ENCODE data around the gene PRSS36. TPM values are rescaled to one million over a fixed set of nuclear protein-coding genes. Genes with fewer than 3 reads are reported as not detected.

The PRSS36 gene
- polyA plus RNA-seq, 1 experiment = 0.24 TPM

- Histone ChIP-seq H3K4me3 (ENCODE audit: low read depth, low read length) (no peak overlapping the region), H3K27me3 (ENCODE audit: control insufficient read depth, insufficient read depth, low read length) (no peaks in the 10 kb centered on the region), H3K27ac (ENCODE audit: low read depth, low read length) (no peak overlapping the region), H3K9me3 (ENCODE audit: control insufficient read depth, insufficient read depth, low read length) (no peaks in the 10 kb centered on the region)
- no peak for TF ChIP-seq CTCF (IDR thresholded peaks at IDR 0.05; ENCODE audit: low read depth, low read length)
- CTCF ChIA-PET = interaction anchor here (0.6 to 1.0 kb wide), 3 partner anchors 46 to 264 kb away, joined by 3 read pairs; no protein-coding TSS in a partner anchor
- POLR2A ChIA-PET = interaction anchor here (1.1 kb wide), 1 partner anchor 10 kb away, joined by 4 read pairs; no protein-coding TSS in a partner anchor
- no peak for DNase-seq (ENCODE audit: low read depth, low spot score)
Measured at GRCh38 chr16:31187808-31188189, 37.9 kb upstream of the PRSS36 start.

DNA sequence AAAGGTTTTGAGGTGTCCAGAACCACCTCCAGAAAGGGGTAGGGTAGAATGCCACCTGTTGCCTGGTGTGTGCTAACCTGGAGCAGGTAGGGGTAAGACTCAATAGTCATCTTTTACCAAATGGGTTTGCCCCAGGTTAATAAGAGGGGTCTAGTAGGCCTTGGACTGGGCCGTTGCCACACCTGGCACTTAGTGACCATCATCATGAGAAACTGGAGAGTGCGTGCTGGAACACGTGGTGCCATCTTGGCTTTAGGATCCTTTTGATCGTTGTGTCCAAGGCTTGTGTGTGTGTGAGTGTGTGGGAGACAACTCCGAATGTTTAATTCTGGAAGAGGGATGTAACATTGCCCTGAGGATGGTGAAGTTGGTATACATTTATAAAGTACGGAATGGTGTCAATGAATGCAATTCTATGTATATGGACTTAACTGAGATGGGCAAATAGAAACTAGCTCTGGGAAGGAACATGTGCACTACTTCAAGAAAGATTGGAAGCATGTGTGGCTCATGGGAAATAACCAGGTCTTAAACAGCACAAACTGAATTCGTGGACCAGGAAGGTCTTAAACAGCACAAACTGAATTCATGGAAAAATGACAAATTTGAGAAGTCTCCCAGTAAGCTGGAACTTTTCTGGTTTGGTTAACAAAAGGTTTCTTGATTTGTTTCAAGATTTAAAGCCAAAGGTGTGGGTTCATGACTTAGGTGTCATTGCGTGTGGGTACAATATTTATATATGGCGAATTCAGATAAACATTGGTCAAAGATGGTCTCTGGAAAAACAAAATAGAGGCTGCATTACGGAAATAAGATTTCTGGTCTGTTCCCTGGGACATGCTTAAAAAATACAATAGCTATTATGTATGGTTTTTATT, 37.3 kb upstream of the PRSS36 start:
- no peak overlapping the region for H3K27ac ChIP-seq (ENCODE audit: low read depth, low read length)
- ChIA-PET CTCF (interaction anchor here (0.6 to 1.0 kb wide), 3 partner anchors 45 to 264 kb away, joined by 3 read pairs; no protein-coding TSS in a partner anchor), POLR2A (interaction anchor here (0.6 to 1.1 kb wide), 3 partner anchors 11 to 518 kb away, joined by 3 to 4 read pairs (median 3); no protein-coding TSS in a partner anchor)
- TF ChIP-seq CTCF (IDR thresholded peaks at IDR 0.05; ENCODE audit: low read depth, low read length) = no peak
- no peaks in the 10 kb centered on the region for H3K27me3 ChIP-seq (ENCODE audit: control insufficient read depth, insufficient read depth, low read length)
- no peak for DNase-seq (ENCODE audit: low read depth, low spot score)
- no peaks in the 10 kb centered on the region for H3K9me3 ChIP-seq (ENCODE audit: control insufficient read depth, insufficient read depth, low read length)
- H3K4me3 ChIP-seq (ENCODE audit: low read depth, low read length) = no peak overlapping the region

GRCh38 chr16:31186176-31186575, 36.3 kb upstream of the PRSS36 start:
- H3K27me3 ChIP-seq (ENCODE audit: control insufficient read depth, insufficient read depth, low read length) = no peaks in the 10 kb centered on the region
- H3K4me3 ChIP-seq (ENCODE audit: low read depth, low read length) = no peak overlapping the region
- ChIA-PET POLR2A (no interaction called here), CTCF (no interaction called here)
- no peak overlapping the region for H3K27ac ChIP-seq (ENCODE audit: low read depth, low read length)
- no peaks in the 10 kb centered on the region for H3K9me3 ChIP-seq (ENCODE audit: control insufficient read depth, insufficient read depth, low read length)
- no peak for DNase-seq (ENCODE audit: low read depth, low spot score)
- no peak for TF ChIP-seq CTCF (IDR thresholded peaks at IDR 0.05; ENCODE audit: low read depth, low read length)

DNA sequence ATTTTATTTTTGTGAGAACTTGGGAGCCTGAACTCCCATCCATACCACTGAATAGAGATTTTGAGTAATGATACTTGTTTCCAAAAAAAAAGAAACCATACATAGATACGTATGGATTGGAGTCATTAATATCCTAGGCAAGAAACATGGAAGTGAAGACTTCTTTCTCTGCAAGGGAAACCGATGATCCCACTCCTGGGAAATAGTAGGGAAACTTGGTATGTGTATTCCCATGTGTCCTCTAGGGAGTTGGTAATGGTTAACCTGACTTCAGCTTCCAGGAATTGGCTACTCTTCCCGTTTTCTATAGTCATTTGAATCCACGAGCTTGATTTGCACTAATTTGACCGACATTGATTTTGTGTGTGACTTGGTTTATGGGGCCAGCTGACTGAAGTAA, 35.5 kb upstream of the PRSS36 start:
- Histone ChIP-seq H3K9me3 (ENCODE audit: control insufficient read depth, insufficient read depth, low read length) (no peaks in the 10 kb centered on the region; the same call in 1 of the 2 replicates), H3K27ac (ENCODE audit: low read depth, low read length) (no peak overlapping the region), H3K4me3 (ENCODE audit: low read depth, low read length) (no peak overlapping the region), H3K27me3 (ENCODE audit: control insufficient read depth, insufficient read depth, low read length) (no peaks in the 10 kb centered on the region)
- no peak for DNase-seq (ENCODE audit: low read depth, low spot score)
- no peak for TF ChIP-seq CTCF (IDR thresholded peaks at IDR 0.05; ENCODE audit: low read depth, low read length)
- POLR2A ChIA-PET = no interaction called here
- CTCF ChIA-PET = no interaction called here

DNA sequence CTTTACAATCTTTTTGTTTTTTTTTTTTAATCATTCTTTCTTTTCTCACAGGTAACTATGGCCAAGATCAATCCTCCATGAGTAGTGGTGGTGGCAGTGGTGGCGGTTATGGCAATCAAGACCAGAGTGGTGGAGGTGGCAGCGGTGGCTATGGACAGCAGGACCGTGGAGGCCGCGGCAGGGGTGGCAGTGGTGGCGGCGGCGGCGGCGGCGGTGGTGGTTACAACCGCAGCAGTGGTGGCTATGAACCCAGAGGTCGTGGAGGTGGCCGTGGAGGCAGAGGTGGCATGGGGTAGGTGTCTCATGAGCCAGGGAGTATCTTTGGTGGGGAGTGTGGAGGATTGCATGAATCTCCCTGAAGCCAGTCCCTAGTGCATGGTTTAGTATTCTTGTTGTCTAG, 35.0 kb upstream of the PRSS36 start:
- Histone ChIP-seq H3K27ac (ENCODE audit: low read depth, low read length) (no peak overlapping the region), H3K9me3 (ENCODE audit: control insufficient read depth, insufficient read depth, low read length) (no peaks in the 10 kb centered on the region; the same call in 1 of the 2 replicates), H3K27me3 (ENCODE audit: control insufficient read depth, insufficient read depth, low read length) (no peaks in the 10 kb centered on the region), H3K4me3 (ENCODE audit: low read depth, low read length) (no peak overlapping the region)
- ChIA-PET POLR2A (interaction anchor here (0.7 to 1.5 kb wide), 4 partner anchors 16 to 259 kb away, joined by 3 to 9 read pairs (median 4); partner anchors contain the start of gene KAT8), CTCF (no interaction called here)
- TF ChIP-seq CTCF (IDR thresholded peaks at IDR 0.05; ENCODE audit: low read depth, low read length) = no peak
- no peak for DNase-seq (ENCODE audit: low read depth, low spot score)

Measured in AG04450 (cell line).